ENCODE results near the gene SUPT20H. TPM values are rescaled to one million over a fixed set of nuclear protein-coding genes. Genes with fewer than 3 reads are reported as not detected.

The SUPT20H gene
- polyA plus RNA-seq, 1 donor from 2014 or later, result 40.8 TPM

DNA sequence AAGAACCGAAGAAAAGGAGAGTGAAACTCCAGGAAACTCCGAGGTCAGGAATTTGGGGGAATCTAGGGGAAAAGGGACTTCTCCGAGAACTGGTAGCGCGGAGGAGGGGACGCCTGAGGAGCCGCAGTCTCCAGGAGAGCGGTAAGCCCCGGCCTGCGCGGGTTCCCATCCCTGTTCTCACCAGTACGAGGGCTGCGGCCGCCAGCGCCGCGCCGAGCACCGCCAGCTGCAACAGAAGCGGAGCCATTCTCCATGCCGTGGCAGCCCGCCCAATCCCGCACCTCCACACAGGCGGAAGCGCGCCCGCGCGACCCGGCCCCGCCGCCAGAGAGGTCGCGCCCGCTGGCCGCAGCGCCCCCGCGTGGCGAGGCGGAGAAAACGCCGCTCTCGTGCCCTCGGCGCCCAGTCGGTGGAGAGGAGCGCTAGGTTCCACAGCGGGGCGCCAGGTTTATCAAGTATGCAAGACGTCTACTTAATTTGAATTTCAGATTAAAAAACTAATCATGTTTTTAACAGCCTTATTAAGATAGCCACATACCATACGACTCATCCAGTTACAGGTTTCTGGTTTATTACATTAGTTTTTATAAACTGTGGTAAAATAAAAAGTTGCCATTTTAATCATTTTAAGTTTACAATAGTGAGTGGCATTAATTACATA lies 60.3 kb downstream of the SUPT20H start, which contains the start of gene ALG5:
Gene ALG5 (minus strand): TSS at position 287 of the 661 bp plus-strand sequence. CDS start 40 bp downstream, at position 247.
- Mint-ChIP-seq H3K4me3 (peak within 1 kb of the TSS; percentile 97 to 100 (median 99)), H3K27me3 (no peaks in the 10 kb centered on the region), H3K9me3 (no peaks in the 10 kb centered on the region), H3K36me3 (no peaks in the 10 kb centered on the region), H3K27ac (peak within 1 kb of the TSS; percentile 99 to 100 (median 100)), H3K4me1 (peaks cover 27 to 31% (median 27%) of the 10 kb centered on the region in 3 donors)

DNA sequence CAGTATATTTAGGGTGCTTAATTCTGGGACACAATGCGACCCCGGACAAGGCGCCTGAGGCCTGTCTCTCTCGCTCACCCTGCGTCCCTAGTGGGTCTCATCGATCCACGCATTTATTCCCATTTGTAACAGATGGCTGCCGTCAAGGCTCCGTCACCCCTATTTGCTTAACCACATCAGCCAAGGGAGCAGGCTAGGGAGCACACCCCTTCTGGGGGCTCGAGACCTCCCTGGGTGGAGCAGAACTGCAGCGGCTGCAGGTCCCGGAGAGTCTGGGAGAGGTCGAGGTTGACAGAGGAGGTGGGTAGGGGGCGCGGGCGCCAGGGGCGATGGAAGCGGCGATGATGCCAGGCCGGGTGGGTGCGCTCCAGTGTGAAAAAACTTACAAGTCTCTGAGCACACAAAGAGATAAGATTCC lies 60.9 kb downstream of the SUPT20H start:
- H3K27me3 Mint-ChIP-seq, result no peaks in the 10 kb centered on the region
- no peaks in the 10 kb centered on the region for H3K9me3 Mint-ChIP-seq
- peak overlapping the region; percentile 99 to 100 (median 100) for H3K27ac Mint-ChIP-seq
- no peaks in the 10 kb centered on the region for H3K36me3 Mint-ChIP-seq
- H3K4me1 Mint-ChIP-seq, result peaks cover 27 to 31% (median 27%) of the 10 kb centered on the region in 3 donors
- H3K4me3 Mint-ChIP-seq, result peak overlapping the region; percentile 97 to 100 (median 99)

DNA sequence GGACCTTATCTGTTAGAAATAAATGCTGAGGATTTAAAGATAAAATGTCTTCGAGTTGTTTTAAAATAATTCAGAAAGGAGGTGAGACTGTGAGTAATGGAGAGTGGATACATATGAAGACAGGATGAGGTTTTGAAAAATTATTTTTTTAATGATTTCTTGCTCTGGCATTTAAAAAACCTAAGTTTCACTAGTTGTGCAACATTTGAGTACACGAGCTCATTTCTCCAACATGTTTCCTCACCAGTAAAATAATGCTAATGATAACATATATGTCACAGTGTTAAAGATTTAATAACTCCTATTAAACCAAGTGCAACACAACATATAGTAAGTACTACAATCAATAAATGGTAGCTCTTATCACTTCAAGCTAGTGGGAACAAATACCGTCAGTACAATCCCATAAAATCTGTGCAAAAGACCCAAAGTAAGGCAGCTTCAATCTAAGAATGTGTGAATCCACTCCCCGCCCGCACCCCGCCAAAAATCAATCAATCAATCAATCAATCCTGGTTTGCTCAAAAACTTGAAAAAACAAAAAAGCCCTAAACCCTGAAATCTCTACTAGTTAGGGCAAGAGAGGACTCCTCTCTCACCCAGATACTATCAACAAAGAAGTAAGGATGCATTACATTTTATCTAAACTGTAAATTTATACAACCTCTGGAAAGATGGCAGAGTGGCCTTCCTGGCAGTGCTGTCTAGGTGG lies 61.6 kb downstream of the SUPT20H start:
- no peaks in the 10 kb centered on the region for H3K36me3 Mint-ChIP-seq
- H3K4me1 Mint-ChIP-seq, result peaks cover 27 to 31% (median 27%) of the 10 kb centered on the region in 3 donors
- peak overlapping the region; percentile 97 to 100 (median 99) for H3K4me3 Mint-ChIP-seq
- no peaks in the 10 kb centered on the region for H3K9me3 Mint-ChIP-seq
- peak overlapping the region; percentile 99 to 100 (median 100) for H3K27ac Mint-ChIP-seq
- no peaks in the 10 kb centered on the region for H3K27me3 Mint-ChIP-seq

DNA sequence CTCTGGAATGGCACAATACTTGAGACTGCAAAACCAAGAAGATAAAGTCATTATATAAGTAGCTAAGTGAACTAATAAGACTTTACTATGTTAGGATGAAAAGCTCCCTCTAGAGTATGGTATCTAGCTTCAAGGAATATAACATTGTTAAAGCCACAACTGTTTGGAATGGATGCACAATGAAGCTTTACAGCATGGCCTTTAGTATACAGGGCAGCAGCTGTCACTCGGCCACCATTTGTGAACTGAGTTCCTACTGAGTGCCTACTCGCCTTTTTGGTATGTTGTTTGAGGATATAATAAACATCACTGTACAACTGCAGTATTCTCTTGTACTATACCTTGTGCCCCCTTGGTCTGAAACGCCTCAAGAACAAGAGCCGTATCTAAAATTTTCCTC lies 67.1 kb downstream of the SUPT20H start:
- H3K27ac Mint-ChIP-seq, result no peak overlapping the region
- H3K27me3 Mint-ChIP-seq, result no peaks in the 10 kb centered on the region
- no peaks in the 10 kb centered on the region for H3K9me3 Mint-ChIP-seq
- no peak overlapping the region for H3K4me3 Mint-ChIP-seq
- H3K36me3 Mint-ChIP-seq, result peaks cover 7% of the 10 kb centered on the region
- H3K4me1 Mint-ChIP-seq, result peaks cover 5 to 11% (median 7%) of the 10 kb centered on the region in 3 donors

DNA sequence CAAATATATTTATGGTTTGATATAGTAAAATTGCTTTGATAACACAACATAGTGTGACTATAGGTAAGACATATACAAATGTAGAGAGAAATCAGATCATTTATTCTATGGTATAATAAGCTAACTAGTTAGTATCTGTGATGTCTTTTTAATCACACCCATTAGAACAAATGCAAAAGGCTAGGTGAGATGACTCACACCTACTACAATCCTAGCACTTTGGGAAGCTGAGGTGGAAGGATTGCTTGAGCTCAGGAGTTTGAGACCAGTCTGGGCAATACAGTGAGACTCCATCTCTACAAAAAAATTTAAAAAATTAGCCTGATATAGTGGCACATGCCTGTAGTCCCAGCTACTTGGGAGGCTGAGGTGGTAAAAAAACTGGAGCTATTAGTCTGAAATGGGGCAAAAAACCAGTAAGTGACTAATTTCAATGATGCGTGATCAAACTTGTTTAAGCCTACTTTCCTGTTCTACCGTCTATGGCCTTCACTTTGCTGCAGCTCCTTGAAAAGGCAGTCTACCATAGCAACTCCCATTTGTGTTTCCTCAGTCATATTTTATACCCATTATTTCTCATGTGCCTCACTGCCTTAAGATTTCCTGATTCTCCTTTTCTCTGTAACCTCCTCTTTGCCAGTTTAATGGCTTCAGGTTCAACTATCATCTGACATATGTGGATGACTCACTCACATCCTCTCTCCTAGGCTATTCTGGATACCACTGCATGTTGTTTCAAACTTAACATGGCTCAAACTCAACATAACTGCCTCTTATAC lies 72.8 kb downstream of the SUPT20H start:
- Mint-ChIP-seq H3K27ac (no peak overlapping the region), H3K4me3 (no peak overlapping the region), H3K4me1 (peaks cover 0 to 4% (median 0%) of the 10 kb centered on the region in 3 donors), H3K9me3 (no peaks in the 10 kb centered on the region), H3K27me3 (no peaks in the 10 kb centered on the region), H3K36me3 (peaks cover 7% of the 10 kb centered on the region)

DNA sequence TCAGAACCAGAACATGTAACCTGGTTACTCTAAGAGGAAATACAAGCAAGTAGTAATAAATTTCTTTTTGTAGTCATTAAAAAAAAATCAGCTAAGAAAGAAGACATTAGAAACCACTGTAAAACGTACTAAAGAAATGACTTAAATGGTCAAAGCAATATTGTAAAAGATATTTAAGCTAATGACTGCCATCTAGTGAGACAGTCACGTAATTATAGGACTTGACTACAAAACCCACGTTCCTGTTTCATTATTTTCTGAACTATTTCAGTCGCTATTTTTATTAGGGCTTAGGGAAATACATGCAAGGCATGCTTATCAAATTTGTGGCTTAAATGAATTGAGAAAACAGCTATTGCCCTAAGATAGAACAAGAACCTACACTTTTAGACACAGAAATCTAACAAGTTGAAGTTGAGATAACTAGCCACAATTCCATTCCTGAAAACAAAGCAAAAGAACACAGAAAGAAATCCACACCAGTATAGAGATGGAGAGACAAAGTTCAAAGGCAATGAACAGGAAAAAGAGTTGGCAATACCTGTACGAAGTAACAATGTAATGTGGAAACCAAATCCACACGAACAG lies 78.2 kb downstream of the SUPT20H start:
- Mint-ChIP-seq H3K27ac (no peak overlapping the region), H3K27me3 (no peaks in the 10 kb centered on the region), H3K36me3 (no peaks in the 10 kb centered on the region), H3K9me3 (no peaks in the 10 kb centered on the region), H3K4me1 (peaks cover 0 to 2% (median 2%) of the 10 kb centered on the region in 3 donors), H3K4me3 (no peak overlapping the region)

DNA sequence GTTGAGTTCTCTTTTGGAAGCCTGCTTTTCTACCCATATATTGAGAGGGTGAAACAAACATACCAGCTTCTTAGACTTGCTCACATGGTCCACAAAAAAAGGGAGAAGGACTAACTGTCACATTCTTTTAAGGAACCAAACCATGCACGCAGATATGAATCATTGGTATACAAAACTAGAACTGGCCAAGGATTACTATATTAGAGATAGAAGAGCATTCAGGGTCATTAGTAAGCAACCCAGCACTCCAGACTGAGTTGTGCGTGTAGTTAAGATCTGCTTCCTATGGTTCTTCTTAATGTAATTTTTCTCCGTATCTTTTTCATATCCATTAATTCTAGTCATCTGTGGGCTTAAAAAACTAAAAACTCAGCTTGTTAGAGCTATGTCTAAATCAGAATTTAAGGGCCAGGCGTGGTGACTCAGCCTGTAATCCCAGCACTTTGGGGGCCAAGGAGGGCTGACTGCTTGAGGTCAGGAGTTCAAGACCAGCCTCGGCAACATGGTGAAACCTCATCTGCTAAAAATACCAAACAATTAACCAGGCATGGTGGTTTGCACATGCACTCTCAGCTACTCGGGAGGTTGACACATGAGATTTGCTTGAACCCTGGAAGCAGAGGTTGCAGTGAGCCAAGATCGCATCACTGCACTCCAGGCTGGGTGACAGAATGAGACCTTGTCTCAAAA lies 80.0 kb downstream of the SUPT20H start:
- H3K27me3 Mint-ChIP-seq, result no peaks in the 10 kb centered on the region
- peaks cover 0 to 4% (median 0%) of the 10 kb centered on the region in 3 donors for H3K9me3 Mint-ChIP-seq
- H3K27ac Mint-ChIP-seq, result peak overlapping the region in 1 of 3 donors; percentile 63
- H3K36me3 Mint-ChIP-seq, result peaks cover 4% of the 10 kb centered on the region
- no peak overlapping the region for H3K4me3 Mint-ChIP-seq
- H3K4me1 Mint-ChIP-seq, result peaks cover 0 to 2% (median 2%) of the 10 kb centered on the region in 3 donors

DNA sequence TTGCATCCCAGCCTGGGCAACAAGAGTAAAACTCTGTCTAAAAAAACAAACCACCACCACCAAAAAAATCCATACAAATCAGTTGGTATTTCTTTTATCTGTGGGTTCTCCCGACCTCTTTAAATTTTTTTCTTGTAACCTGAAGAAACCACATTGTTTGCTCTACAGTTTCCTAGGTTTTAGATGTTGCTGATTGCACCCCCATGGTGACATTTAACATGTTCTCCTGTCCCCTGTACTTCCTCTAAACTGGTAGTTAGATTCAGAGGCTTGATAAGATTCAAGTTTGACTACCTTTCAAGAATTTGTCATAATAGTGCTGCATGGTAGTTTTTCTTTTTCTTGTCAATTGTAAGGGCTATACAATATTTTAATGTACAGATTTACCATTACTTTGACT lies 84.3 kb downstream of the SUPT20H start:
- peaks cover 0 to 4% (median 0%) of the 10 kb centered on the region in 3 donors for H3K9me3 Mint-ChIP-seq
- no peak overlapping the region for H3K4me3 Mint-ChIP-seq
- peaks cover 4% of the 10 kb centered on the region for H3K36me3 Mint-ChIP-seq
- no peak overlapping the region for H3K27ac Mint-ChIP-seq
- H3K4me1 Mint-ChIP-seq, result peaks cover 9 to 11% (median 11%) of the 10 kb centered on the region in 3 donors
- no peaks in the 10 kb centered on the region for H3K27me3 Mint-ChIP-seq

DNA sequence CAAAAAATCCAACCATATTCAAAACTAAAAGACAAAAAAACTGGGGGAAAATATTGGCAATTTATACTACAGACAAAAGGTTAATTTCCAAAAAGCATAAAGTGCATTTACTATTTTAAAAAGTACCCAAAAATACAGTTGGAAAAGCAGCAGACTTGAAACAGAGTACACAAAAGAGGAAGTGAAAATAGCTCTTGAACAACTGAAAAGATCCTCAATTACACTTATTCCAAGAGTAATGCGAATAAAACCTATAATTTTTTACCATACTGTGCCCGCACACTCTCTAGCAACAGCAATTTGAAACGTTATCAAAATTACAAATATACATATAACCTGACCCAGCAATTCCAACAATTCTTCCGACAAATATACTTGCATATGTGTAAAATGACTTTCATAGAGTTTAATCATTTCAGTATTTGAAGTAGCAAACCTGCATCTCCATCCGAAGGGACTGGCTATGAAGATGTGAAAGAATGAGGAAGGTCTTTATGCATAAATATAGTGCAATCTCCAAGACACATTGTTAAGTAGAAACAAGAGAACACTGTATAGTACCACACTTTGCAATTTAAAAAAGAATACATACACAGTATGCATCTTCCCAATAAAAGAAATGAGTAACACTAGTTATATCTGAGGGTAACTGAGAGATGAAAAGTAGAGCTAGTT lies 85.7 kb downstream of the SUPT20H start:
- H3K27me3 Mint-ChIP-seq, result no peaks in the 10 kb centered on the region
- H3K36me3 Mint-ChIP-seq, result peaks cover 4% of the 10 kb centered on the region
- peak overlapping the region in 2 of 3 donors; percentile 14 to 60 for H3K27ac Mint-ChIP-seq
- H3K4me1 Mint-ChIP-seq, result peaks cover 9 to 11% (median 9%) of the 10 kb centered on the region in 3 donors
- no peak overlapping the region for H3K4me3 Mint-ChIP-seq
- H3K9me3 Mint-ChIP-seq, result peaks cover 0 to 4% (median 0%) of the 10 kb centered on the region in 3 donors

DNA sequence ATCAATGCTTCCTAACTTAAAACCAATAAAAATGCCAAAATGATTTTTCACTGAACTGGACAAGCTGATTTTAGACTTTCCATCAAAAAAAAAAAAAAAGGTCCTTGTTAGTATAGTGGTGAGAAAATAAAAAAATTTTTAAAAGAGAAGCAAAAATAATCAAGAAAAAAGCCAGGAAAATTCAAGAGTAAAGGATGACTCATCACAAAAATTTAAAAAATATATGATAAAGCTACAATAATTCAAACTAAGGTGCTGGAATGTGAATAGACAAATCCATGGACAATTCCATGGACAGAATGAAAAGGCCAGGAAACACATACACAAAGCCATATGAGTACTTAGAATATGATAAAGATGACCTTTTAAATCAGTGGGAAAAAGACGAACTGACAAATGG lies 86.5 kb downstream of the SUPT20H start:
- H3K4me3 Mint-ChIP-seq, result no peak overlapping the region
- H3K4me1 Mint-ChIP-seq, result peaks cover 9 to 11% (median 9%) of the 10 kb centered on the region in 3 donors
- peaks cover 0 to 4% (median 0%) of the 10 kb centered on the region in 3 donors for H3K9me3 Mint-ChIP-seq
- H3K27ac Mint-ChIP-seq, result no peak overlapping the region
- peaks cover 5% of the 10 kb centered on the region for H3K36me3 Mint-ChIP-seq
- no peaks in the 10 kb centered on the region for H3K27me3 Mint-ChIP-seq

DNA sequence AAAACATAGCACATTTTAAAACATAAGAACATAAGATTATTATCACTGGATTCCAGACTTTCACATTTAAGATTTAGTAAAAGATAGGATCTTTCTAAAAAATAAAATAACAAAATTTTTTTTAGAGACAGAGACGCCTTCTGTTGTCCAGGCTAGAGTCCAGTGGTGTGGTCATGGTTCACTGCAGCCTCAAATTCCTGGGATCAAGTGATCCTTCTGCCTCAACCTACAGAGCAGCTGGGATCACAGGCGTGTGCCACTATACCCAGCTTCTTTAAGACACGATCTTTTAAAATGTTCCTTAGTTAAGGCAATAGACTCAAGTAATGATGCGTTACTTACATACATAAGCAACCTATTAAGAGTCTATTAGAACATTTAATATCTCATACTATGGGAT lies 93.1 kb downstream of the SUPT20H start:
- Mint-ChIP-seq H3K4me3 (peak overlapping the region in 1 of 4 donors; percentile 37), H3K4me1 (peaks cover 0 to 1% (median 0%) of the 10 kb centered on the region in 3 donors), H3K27ac (no peak overlapping the region), H3K9me3 (no peaks in the 10 kb centered on the region), H3K36me3 (peaks cover 8% of the 10 kb centered on the region), H3K27me3 (no peaks in the 10 kb centered on the region)

DNA sequence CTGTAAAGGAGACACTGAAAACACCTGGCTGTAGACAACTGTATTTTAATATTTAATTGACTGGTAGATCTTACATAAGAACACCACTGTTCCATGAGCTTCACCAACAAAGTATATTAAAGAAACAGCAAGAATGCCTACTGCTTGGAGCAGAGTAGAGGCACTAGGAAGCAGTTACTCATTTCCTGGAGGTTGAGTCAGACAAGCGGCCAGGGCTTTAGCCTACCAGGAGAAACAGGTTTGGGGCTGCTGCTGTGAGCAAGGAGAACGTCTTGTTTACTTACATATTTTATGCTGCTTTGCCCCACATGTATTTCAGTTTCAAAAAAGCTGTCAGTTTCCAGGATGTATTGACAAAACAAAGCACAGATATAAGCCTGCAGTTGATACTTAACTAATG lies 93.7 kb downstream of the SUPT20H start:
- H3K27ac Mint-ChIP-seq, result no peak overlapping the region
- no peaks in the 10 kb centered on the region for H3K9me3 Mint-ChIP-seq
- H3K27me3 Mint-ChIP-seq, result no peaks in the 10 kb centered on the region
- H3K4me3 Mint-ChIP-seq, result no peak overlapping the region
- peaks cover 12% of the 10 kb centered on the region for H3K36me3 Mint-ChIP-seq
- H3K4me1 Mint-ChIP-seq, result no peaks in the 10 kb centered on the region

DNA sequence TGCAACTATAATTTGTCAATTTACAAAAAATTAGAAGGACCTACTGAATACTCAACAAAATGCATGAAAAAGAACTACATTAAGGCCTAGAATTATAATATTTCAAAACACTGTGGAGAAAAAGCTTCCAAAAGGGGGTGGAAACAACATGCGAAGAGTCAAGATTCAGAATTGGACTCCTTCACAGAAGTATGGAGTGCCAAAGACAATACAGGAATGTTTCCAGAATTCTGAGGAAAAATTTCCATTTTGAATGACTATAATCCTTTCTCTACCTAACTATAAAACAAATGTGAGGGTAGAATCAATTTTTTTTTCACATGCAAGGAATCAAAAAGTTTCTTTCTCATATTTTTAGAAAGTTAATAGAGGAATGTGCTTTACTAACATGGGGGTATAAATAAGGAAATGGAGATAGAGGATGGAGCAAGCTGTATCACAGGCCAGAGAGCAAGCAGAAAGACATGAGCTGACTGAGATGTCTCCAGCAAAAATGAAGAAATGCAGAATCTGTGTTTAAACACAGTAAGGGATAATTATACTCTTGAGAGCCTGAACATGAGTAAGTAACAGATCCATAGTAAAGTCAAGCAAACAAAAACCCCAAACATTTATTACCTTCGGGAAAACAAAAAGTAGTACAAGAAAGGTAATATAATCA lies 99.9 kb downstream of the SUPT20H start:
- Mint-ChIP-seq H3K4me1 (peaks cover 1 to 3% (median 2%) of the 10 kb centered on the region in 3 donors), H3K27ac (no peak overlapping the region), H3K4me3 (no peak overlapping the region), H3K36me3 (peaks cover 11% of the 10 kb centered on the region), H3K27me3 (no peaks in the 10 kb centered on the region), H3K9me3 (no peaks in the 10 kb centered on the region)

Data from IgD-negative memory B cell (primary cell).